ENCODE results near the gene UBTD2.

Gene UBTD2

GRCh38 chr5:172283020-172283861 lies at the start of gene UBTD2 (continued):
- no peak for TF ChIP-seq ZNF133 (tag by site-specific recombination; IDR thresholded peaks at IDR 0.05)
- TF ChIP-seq ZNF37A (tag by site-specific recombination; IDR thresholded peaks at IDR 0.05): no peak
- TF ChIP-seq ZNF747 (tag by site-specific recombination; IDR thresholded peaks at IDR 0.05): no peak
- TF ChIP-seq ZNF362 (tag by site-specific recombination; IDR thresholded peaks at IDR 0.05): no peak
- TF ChIP-seq SCRT1 (tag by site-specific recombination; IDR thresholded peaks at IDR 0.05; ENCODE audit: borderline replicate concordance): no peak
- no peak for TF ChIP-seq ZNF274 (IDR thresholded peaks at IDR 0.05; ENCODE audit: low read length)
- no peak for TF ChIP-seq ZNF274 (tag by site-specific recombination; IDR thresholded peaks at IDR 0.05; ENCODE audit: borderline replicate concordance)
- TF ChIP-seq ZNF350 (tag by site-specific recombination; IDR thresholded peaks at IDR 0.05): no peak
- no peak for TF ChIP-seq ZNF223 (tag by site-specific recombination; IDR thresholded peaks at IDR 0.05)
- TF ChIP-seq ZNF585B (tag by site-specific recombination; IDR thresholded peaks at IDR 0.05): no peak
- no peak for TF ChIP-seq ZBTB44 (tag by site-specific recombination; IDR thresholded peaks at IDR 0.05)
- TF ChIP-seq ZNF174 (tag by site-specific recombination; IDR thresholded peaks at IDR 0.05): no peak
- TF ChIP-seq PATZ1 (tag by site-specific recombination; IDR thresholded peaks at IDR 0.05): peak; percentile 94
- TF ChIP-seq ZNF366 (tag by site-specific recombination; conservative IDR thresholded peaks at IDR 0.05): peak; percentile 56; the same call in 1 of the 2 replicates
- TF ChIP-seq ZNF670 (tag by site-specific recombination; IDR thresholded peaks at IDR 0.05; ENCODE audit: low read depth): no peak
- no peak for TF ChIP-seq ZNF18 (tag by site-specific recombination; IDR thresholded peaks at IDR 0.05)
- no peak for TF ChIP-seq TSHZ1 (tag by site-specific recombination; IDR thresholded peaks at IDR 0.05; ENCODE audit: borderline replicate concordance)
- no peak for TF ChIP-seq ZNF146 (tag by site-specific recombination; IDR thresholded peaks at IDR 0.05)
- TF ChIP-seq GLI2 (tag by site-specific recombination; IDR thresholded peaks at IDR 0.05; ENCODE audit: borderline replicate concordance, low read depth): no peak
- TF ChIP-seq ZNF791 (tag by site-specific recombination; IDR thresholded peaks at IDR 0.05): no peak
- no peak for TF ChIP-seq ZNF549 (tag by site-specific recombination; IDR thresholded peaks at IDR 0.05)
- TF ChIP-seq ZNF488 (tag by site-specific recombination; IDR thresholded peaks at IDR 0.05): no peak
- no peak for TF ChIP-seq ZNF19 (tag by site-specific recombination; IDR thresholded peaks at IDR 0.05; ENCODE audit: low read depth)
- TF ChIP-seq SP2 (tag by site-specific recombination; IDR thresholded peaks at IDR 0.05): peak; percentile 62
- no peak for TF ChIP-seq ZNF544 (tag by site-specific recombination; IDR thresholded peaks at IDR 0.05)
- no peak for TF ChIP-seq ZNF558 (tag by site-specific recombination; IDR thresholded peaks at IDR 0.05)
- 0 out of 2 replicates have a peak, but pooled peaks have one; percentile 48 for TF ChIP-seq ZNF423 (tag by site-specific recombination; IDR thresholded peaks at IDR 0.05)
- TF ChIP-seq ZNF580 (tag by site-specific recombination; IDR thresholded peaks at IDR 0.05): peak; percentile 80
- TF ChIP-seq SP3 (tag by site-specific recombination; IDR thresholded peaks at IDR 0.05): peak; percentile 23; the same call in 1 of the 2 replicates
